ENCODE data around the gene DENND5B.

DNA sequence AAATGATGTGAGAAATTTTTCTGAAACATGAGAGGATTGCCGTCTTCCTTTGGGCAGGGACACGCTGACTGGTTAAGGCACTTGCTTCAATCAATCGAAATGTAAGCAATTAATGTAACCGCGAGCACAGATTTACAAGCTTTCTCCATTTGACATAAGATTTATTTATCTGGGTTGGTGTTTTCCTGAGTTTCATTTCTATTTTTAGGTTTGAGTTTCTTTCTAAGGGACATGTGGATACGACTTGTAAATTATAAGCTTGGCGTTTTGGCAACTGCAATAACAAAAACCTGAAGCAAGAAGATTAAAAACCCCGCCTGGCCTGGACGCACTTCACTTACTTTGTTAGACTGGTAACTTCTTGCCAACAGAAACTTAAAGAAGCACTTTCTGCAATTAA, 244.7 kb downstream of the DENND5B start:
- no peak for TF ChIP-seq EP300 (IDR thresholded peaks at IDR 0.05; ENCODE audit: low read depth)
- TF ChIP-seq, protein P1, sequence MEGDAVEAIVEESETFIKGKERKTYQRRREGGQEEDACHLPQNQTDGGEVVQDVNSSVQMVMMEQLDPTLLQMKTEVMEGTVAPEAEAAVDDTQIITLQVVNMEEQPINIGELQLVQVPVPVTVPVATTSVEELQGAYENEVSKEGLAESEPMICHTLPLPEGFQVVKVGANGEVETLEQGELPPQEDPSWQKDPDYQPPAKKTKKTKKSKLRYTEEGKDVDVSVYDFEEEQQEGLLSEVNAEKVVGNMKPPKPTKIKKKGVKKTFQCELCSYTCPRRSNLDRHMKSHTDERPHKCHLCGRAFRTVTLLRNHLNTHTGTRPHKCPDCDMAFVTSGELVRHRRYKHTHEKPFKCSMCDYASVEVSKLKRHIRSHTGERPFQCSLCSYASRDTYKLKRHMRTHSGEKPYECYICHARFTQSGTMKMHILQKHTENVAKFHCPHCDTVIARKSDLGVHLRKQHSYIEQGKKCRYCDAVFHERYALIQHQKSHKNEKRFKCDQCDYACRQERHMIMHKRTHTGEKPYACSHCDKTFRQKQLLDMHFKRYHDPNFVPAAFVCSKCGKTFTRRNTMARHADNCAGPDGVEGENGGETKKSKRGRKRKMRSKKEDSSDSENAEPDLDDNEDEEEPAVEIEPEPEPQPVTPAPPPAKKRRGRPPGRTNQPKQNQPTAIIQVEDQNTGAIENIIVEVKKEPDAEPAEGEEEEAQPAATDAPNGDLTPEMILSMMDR (IDR thresholded peaks at IDR 0.05): no peak
